GM18498 (cell line): ENCODE results near the gene RAB27B.

Experiments
- ATAC-seq: cut with Tn5 transposase; IDR thresholded peaks from one replicate; pipeline ENCODE4 v1.9.1; 2021; ENCODE audit warnings: mild to moderate bottlenecking, moderate library complexity; ENCODE audit not compliant: unreplicated experiment

The RAB27B gene

GRCh38 chr18:54906331-54907185, 78.3 kb downstream of the RAB27B start:
- ATAC-seq: no peak

- no peak for ATAC-seq
Measured at GRCh38 chr18:54909538-54909937, 81.3 kb downstream of the RAB27B start.

- no peak for ATAC-seq
Measured at GRCh38 chr18:54910161-54910919, 82.1 kb downstream of the RAB27B start.

GRCh38 chr18:54911551-54911950, 83.3 kb downstream of the RAB27B start:
- no peak for ATAC-seq

GRCh38 chr18:54914816-54915215, 86.5 kb downstream of the RAB27B start:
- ATAC-seq: no peak

GRCh38 chr18:54916507-54916906, 88.2 kb downstream of the RAB27B start:
- no peak for ATAC-seq

- ATAC-seq: no peak
Measured at GRCh38 chr18:54918060-54918459, 89.8 kb downstream of the RAB27B start.

- no peak for ATAC-seq
Measured at GRCh38 chr18:54919412-54919811, 91.1 kb downstream of the RAB27B start.

GRCh38 chr18:54923339-54923956, 95.2 kb downstream of the RAB27B start:
- no peak for ATAC-seq

- no peak for ATAC-seq
Measured at GRCh38 chr18:54924948-54925347, 96.7 kb downstream of the RAB27B start.

- no peak for ATAC-seq
Measured at GRCh38 chr18:54926593-54927325, 98.5 kb downstream of the RAB27B start.

- ATAC-seq: no peak
Measured at GRCh38 chr18:54928236-54928635, 100.0 kb downstream of the RAB27B start.

- no peak for ATAC-seq
Measured at GRCh38 chr18:54931152-54931551, 102.9 kb downstream of the RAB27B start.

GRCh38 chr18:54932472-54932871, 104.2 kb downstream of the RAB27B start:
- no peak for ATAC-seq

- ATAC-seq: no peak
Measured at GRCh38 chr18:54938506-54938905, 110.2 kb downstream of the RAB27B start.

GRCh38 chr18:54939361-54939917, 111.2 kb downstream of the RAB27B start:
- no peak for ATAC-seq

- no peak for ATAC-seq
Measured at GRCh38 chr18:54942144-54942543, 113.9 kb downstream of the RAB27B start.

GRCh38 chr18:54942569-54942968, 114.3 kb downstream of the RAB27B start:
- no peak for ATAC-seq
